Measurements from ENCODE around the gene LDLRAD3.

DNA sequence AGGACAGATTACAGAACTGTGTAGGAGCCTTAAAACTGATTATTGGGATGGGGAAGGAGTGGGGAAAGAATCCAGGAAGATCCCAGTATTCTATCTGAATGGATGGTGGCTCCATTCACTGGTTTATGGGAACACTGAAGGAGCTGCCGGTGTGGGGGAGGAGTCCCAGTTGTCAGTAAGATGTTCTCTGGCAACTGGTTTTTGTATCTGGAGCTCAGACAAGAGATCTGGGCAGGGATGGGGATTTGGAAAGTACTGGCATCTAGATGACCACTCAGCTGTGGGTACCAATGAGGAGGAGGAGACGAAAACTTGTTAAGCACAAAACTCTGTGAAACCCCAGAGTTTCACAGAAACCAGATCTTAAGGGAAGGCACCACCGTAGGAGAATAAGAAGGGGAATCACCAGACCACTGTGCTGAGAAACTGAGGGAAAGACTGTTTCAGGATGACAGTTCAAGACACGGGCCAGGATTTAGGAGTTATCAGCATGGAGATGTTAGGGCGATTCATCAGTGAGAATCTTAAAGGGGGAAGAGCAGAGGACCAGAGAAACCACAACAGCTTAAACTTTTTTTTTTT lies 28.1 kb downstream of the LDLRAD3 start:
- TF ChIP-seq, protein P1, sequence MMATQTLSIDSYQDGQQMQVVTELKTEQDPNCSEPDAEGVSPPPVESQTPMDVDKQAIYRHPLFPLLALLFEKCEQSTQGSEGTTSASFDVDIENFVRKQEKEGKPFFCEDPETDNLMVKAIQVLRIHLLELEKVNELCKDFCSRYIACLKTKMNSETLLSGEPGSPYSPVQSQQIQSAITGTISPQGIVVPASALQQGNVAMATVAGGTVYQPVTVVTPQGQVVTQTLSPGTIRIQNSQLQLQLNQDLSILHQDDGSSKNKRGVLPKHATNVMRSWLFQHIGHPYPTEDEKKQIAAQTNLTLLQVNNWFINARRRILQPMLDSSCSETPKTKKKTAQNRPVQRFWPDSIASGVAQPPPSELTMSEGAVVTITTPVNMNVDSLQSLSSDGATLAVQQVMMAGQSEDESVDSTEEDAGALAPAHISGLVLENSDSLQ (IDR thresholded peaks at IDR 0.05), result no peak
- TF ChIP-seq NFRKB (IDR thresholded peaks at IDR 0.05) (no peak), BHLHE40 (IDR thresholded peaks at IDR 0.05; ENCODE audit: borderline replicate concordance) (no peak)

Data from HEK293T (cell line).